GM12878 (cell line): Measurements from ENCODE around the gene NRG3. TPM values are rescaled to one million over a fixed set of nuclear protein-coding genes. Genes with fewer than 3 reads are reported as not detected.

Experiments used
- ATAC-seq: fragments of 200-7000 bp; cut with Tn5 transposase; 3 replicates; pipeline ENCODE4 v1.9.1; 2020; ENCODE audit warnings: mild to moderate bottlenecking, moderate library complexity
- BruUV-seq: library from RNA; stranded (reverse); fragments of 400-500 nt; replicated peaks from 2 replicates; lab custom pipeline; 2021; lab: Mats Ljungman, UMichigan
- CTCF ChIA-PET: fragments of 300-600 bp; sonication (Branson Sonifier 250); formaldehyde crosslinking; extraction: SDS; loops from one replicate; lab custom pipeline; 2021; ENCODE audit warnings: inconsistent platforms; lab: Yijun Ruan, JAX
- POLR2A ChIA-PET: fragments of 350-600 bp; formaldehyde crosslinking; extraction: SDS; loops from one replicate; lab custom pipeline; 2021; ENCODE audit warnings: inconsistent platforms; lab: Charles Lee
- RAD21 ChIA-PET: fragments of 300-600 bp; sonication (Branson Sonifier 250); formaldehyde crosslinking; loops from one replicate; lab custom pipeline; 2023; ENCODE audit warnings: antibody characterized with exemption; ENCODE audit not compliant: unreplicated experiment; lab: Charles Lee
- SMC1A ChIA-PET: fragments of 300-600 bp; sonication (Branson Sonifier 250); formaldehyde crosslinking; loops from one replicate; lab custom pipeline; 2023; ENCODE audit not compliant: unreplicated experiment, uncharacterized antibody; lab: Charles Lee
- DNase-seq: peaks from one replicate; pipeline ENCODE4 v3.0.0-alpha.2; 2011; ENCODE audit warnings: low read depth, low spot score
- FAIRE-seq: peaks from 3 replicates; lab custom pipeline; 2011; peaks lifted over from hg19 to GRCh38; lab: Jason Lieb, UNC
- H2AFZ ChIP-seq: 2 replicates; pipeline ENCODE4 v1.6.0; 2011; ENCODE audit warnings: low read depth, low read length, control low read depth; ENCODE audit not compliant: control insufficient read depth
- H3K27ac ChIP-seq: 2 replicates; pipeline ENCODE4 v1.5.1; 2011; ENCODE audit warnings: control low read depth; ENCODE audit not compliant: control insufficient read depth, insufficient read depth
- H3K27me3 ChIP-seq, 2 experiments: replicated peaks in 1 of 2; 2 replicates each; pipeline versions ENCODE4 v1.6.0 to v1.6.1; 2011; ENCODE audit warnings: low read length in 1 of 2; ENCODE audit not compliant: control insufficient read depth in 2 of 2, insufficient read depth in 2 of 2
- H3K36me3 ChIP-seq, 2 experiments: 2 replicates each; pipeline ENCODE4 v1.5.1; 2011; ENCODE audit warnings: low read length in 1 of 2; ENCODE audit not compliant: control insufficient read depth in 2 of 2, insufficient read depth in 2 of 2
- H3K4me1 ChIP-seq: 2 replicates; pipeline ENCODE4 v1.6.1; 2011; ENCODE audit warnings: mild to moderate bottlenecking, low read length, moderate library complexity, mixed read lengths; ENCODE audit not compliant: control insufficient read depth, insufficient read depth
- H3K4me2 ChIP-seq: 2 replicates; pipeline ENCODE4 v1.6.0; 2011; ENCODE audit warnings: control low read depth; ENCODE audit not compliant: control insufficient read depth, insufficient read depth
- H3K4me3 ChIP-seq: fragments of 200-600 bp; sonication (generic); 2 replicates; pipeline ENCODE4 v1.5.1; 2016
- H3K79me2 ChIP-seq: 2 replicates; pipeline ENCODE4 v1.6.0; 2011; ENCODE audit warnings: low read length; ENCODE audit not compliant: control insufficient read depth, insufficient read depth
- H3K9ac ChIP-seq: 2 replicates; pipeline ENCODE4 v1.8.0; 2011; ENCODE audit warnings: low read length, control low read depth, mixed read lengths; ENCODE audit not compliant: control insufficient read depth, insufficient read depth
- H3K9me3 ChIP-seq: replicated peaks from 3 replicates; pipeline ENCODE4 v1.5.1; 2011; ENCODE audit warnings: mild to moderate bottlenecking, low read length; ENCODE audit not compliant: control insufficient read depth, insufficient read depth
- H4K20me1 ChIP-seq: 2 replicates; pipeline ENCODE4 v1.6.0; 2011; ENCODE audit not compliant: control insufficient read depth, insufficient read depth
- EED ChIP-seq: sonication (generic); IDR thresholded peaks from 2 replicates; pipeline ENCODE4 v1.6.1; 2016; ENCODE audit warnings: antibody characterized with exemption, low read depth
- GATAD2B ChIP-seq: fragments of 450-650 bp; conservative IDR thresholded peaks from 2 replicates; pipeline ENCODE4 v1.6.1; 2017; ENCODE audit warnings: low read depth, mild to moderate bottlenecking, moderate library complexity
- KDM1A ChIP-seq: fragments of 200-600 bp; sonication (generic); IDR thresholded peaks from 2 replicates; pipeline ENCODE4 v1.6.1; 2016; ENCODE audit warnings: borderline replicate concordance
- NR2F1 ChIP-seq: fragments of 450-650 bp; conservative IDR thresholded peaks from 2 replicates; pipeline ENCODE4 v1.6.1; 2017; ENCODE audit warnings: mild to moderate bottlenecking
- POLR2AphosphoS2 ChIP-seq: IDR thresholded peaks from 2 replicates; pipeline ENCODE4 v1.6.1; 2011; ENCODE audit warnings: low read depth, mild to moderate bottlenecking, low read length, improper control_type of control experiment, moderate library complexity
- ZNF207 ChIP-seq: fragments of 450-650 bp; IDR thresholded peaks from 2 replicates; pipeline ENCODE4 v1.6.1; 2014; ENCODE audit warnings: antibody characterized with exemption, mild to moderate bottlenecking, borderline replicate concordance
- WGBS: methylation state at CpG from one replicate; pipeline ENCODE4 v1.1.6; 2016; ENCODE audit warnings: low lambda C conversion rate; ENCODE audit not compliant: insufficient replicate concordance, insufficient coverage; ENCODE audit errors: missing lambda C conversion rate; 5-methylcytosine and 5-hydroxymethylcytosine counted together
- in situ Hi-C: fragments of 300-500 bp; cut with MboI; formaldehyde crosslinking; loops from 9 replicates; pipeline ENCODE4 v1.14.3; 2018; ENCODE audit warnings: mixed read lengths
- intact Hi-C: fragments of 100-400 bp; cut with micrococcal nuclease; formaldehyde crosslinking; loops from one replicate; pipeline ENCODE4 v1.14.2; 2022; ENCODE audit not compliant: unreplicated experiment
- polyA plus RNA-seq, 11 experiments: library from polyadenylated mRNA; depleted of rRNA in 4 of 11; unstranded in 6 of 11; stranded (reverse) in 5 of 11; fragments of >200 nt; fragmentation: Nextera tagmentation in 4 of 11; fragmentation: Illumina TruSeq in 1 of 11; extraction: Ambion mirVana in 4 of 11; extraction: Trizol in 1 of 11; gene quantifications; 1 replicate in 1 of 11; 2 replicates in 10 of 11; pipeline versions ENCODE4 v1.2.1 to v1.2.3, GENCODE V29; 2011 to 2016; ENCODE audit warnings: inconsistent platforms in 2 of 11, missing spikeins in 2 of 11, low read depth in 1 of 11
- total RNA-seq, 4 experiments: library from RNA; depleted of rRNA in 3 of 4; stranded (reverse); fragments of >200 nt in 3 of 4; fragmentation: Illumina TruSeq in 1 of 4; extraction: Trizol in 1 of 4; gene quantifications; 2 replicates each; pipeline versions ENCODE4 v1.2.1 to v1.2.3, GENCODE V29; 2013 to 2021
- TF ChIP-seq, protein P1 (sequence below): fragments of 450-650 bp; IDR thresholded peaks from 2 replicates; pipeline ENCODE4 v1.6.1; 2017; ENCODE audit warnings: antibody characterized with exemption, mild to moderate bottlenecking, moderate library complexity

Gene NRG3
- total and polyA plus RNA-seq, 10 of the 15 experiments (the other 5 are each of a cell fraction or from before 2014, with no cell fraction given): 0.03 to 0.41 (median 0.17) TPM; not detected in 3

DNA sequence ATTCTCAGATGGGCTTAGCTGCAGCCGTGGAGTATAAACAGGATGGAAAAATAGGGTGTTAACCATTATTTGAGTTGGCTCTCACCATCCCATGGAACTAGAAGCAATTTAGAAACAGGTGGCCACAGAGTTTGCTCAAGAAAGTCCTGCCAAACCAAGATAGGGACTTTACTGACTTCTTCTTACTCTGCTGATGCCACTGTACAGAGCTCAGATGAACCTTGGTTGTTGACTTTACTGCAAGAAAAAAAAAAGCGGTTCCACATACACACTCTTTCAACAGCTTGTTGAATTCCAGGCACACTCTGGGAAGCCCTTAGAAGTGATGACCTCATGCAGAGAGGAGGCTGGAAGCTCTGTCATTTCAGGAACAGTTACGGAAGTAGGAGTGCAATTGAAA lies 753.4 kb downstream of the NRG3 start:
- no peak overlapping the region for H3K4me3 ChIP-seq
- no peak overlapping the region for H3K9ac ChIP-seq
- SMC1A ChIA-PET: interaction anchor here (0.6 kb wide), 1 partner anchor 353 kb away, joined by 3 read pairs; no protein-coding TSS in a partner anchor
- no peaks in the 10 kb centered on the region for H3K9me3 ChIP-seq
- no peaks in the 10 kb centered on the region for H3K36me3 ChIP-seq
- no peak for TF ChIP-seq GATAD2B
- no peak for TF ChIP-seq POLR2AphosphoS2
- TF ChIP-seq KDM1A: no peak
- TF ChIP-seq, all 136 proteins: peak for 0
- BruUV-seq: no TSS peak
- no peak for FAIRE-seq
- no peak overlapping the region for H2AFZ ChIP-seq
- H3K27me3 ChIP-seq: no peaks in the 10 kb centered on the region
- in situ Hi-C loops (no loop called here), intact Hi-C loops (no loop called here)
- no peaks in the 10 kb centered on the region for H3K4me1 ChIP-seq
- no peak for DNase-seq
- POLR2A ChIA-PET: no interaction called here
- H3K27ac ChIP-seq: no peak overlapping the region
- H4K20me1 ChIP-seq: no peaks in the 10 kb centered on the region
- no peak overlapping the region for H3K4me2 ChIP-seq
- ATAC-seq: no peak
- CTCF ChIA-PET: interaction anchor here (0.5 kb wide), 1 partner anchor 1553 kb away, joined by 3 read pairs; no protein-coding TSS in a partner anchor
- WGBS: 23% methylated on average over 3 of the region's 3 CpGs
- H3K79me2 ChIP-seq: no peaks in the 10 kb centered on the region
- RAD21 ChIA-PET: no interaction called here

DNA sequence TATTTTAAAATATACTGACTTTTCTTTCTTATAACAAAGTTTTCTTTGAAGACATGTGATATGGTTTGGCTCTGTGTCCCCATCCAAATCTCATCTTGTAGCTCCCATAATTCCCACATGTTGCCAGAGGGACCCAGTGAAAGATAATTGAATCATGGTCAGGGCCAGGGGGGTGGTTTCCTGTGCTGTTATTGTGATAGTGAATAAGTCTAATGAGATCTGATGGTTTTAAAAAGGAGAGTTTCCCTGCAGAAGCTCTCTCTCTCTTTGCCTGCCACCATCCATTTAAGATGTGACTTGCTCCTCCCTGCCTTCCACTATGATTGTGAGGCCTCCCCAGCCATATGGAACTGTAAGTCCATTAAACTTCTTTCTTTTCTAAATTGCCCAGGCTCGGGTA lies 768.1 kb downstream of the NRG3 start:
- ATAC-seq: no peak
- no TSS peak for BruUV-seq
- WGBS: 0% methylated on average over 1 of the region's 1 CpG

More for the DNA sequence above, 768.1 kb downstream of the NRG3 start:
- SMC1A ChIA-PET: no interaction called here
- no peaks in the 10 kb centered on the region for H3K36me3 ChIP-seq
- H3K9me3 ChIP-seq: no peaks in the 10 kb centered on the region
- H3K4me2 ChIP-seq: no peak overlapping the region
- CTCF ChIA-PET: no interaction called here
- DNase-seq (no peak), FAIRE-seq (no peak)
- POLR2A ChIA-PET: no interaction called here
- H3K4me3 ChIP-seq: no peak overlapping the region
- in situ Hi-C loops: no loop called here
- no peak overlapping the region for H3K9ac ChIP-seq
- RAD21 ChIA-PET: no interaction called here
- H4K20me1 ChIP-seq: no peaks in the 10 kb centered on the region
- H3K27me3 ChIP-seq: no peaks in the 10 kb centered on the region
- no peaks in the 10 kb centered on the region for H3K79me2 ChIP-seq
- no peak for TF ChIP-seq ZNF207
- TF ChIP-seq, protein P1, sequence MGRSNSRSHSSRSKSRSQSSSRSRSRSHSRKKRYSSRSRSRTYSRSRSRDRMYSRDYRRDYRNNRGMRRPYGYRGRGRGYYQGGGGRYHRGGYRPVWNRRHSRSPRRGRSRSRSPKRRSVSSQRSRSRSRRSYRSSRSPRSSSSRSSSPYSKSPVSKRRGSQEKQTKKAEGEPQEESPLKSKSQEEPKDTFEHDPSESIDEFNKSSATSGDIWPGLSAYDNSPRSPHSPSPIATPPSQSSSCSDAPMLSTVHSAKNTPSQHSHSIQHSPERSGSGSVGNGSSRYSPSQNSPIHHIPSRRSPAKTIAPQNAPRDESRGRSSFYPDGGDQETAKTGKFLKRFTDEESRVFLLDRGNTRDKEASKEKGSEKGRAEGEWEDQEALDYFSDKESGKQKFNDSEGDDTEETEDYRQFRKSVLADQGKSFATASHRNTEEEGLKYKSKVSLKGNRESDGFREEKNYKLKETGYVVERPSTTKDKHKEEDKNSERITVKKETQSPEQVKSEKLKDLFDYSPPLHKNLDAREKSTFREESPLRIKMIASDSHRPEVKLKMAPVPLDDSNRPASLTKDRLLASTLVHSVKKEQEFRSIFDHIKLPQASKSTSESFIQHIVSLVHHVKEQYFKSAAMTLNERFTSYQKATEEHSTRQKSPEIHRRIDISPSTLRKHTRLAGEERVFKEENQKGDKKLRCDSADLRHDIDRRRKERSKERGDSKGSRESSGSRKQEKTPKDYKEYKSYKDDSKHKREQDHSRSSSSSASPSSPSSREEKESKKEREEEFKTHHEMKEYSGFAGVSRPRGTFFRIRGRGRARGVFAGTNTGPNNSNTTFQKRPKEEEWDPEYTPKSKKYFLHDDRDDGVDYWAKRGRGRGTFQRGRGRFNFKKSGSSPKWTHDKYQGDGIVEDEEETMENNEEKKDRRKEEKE: no peak
- TF ChIP-seq EED: no peak
- no peak for TF ChIP-seq NR2F1
- no peak overlapping the region for H3K27ac ChIP-seq
- no peak overlapping the region for H2AFZ ChIP-seq
- intact Hi-C loops: no loop called here
- H3K4me1 ChIP-seq: no peaks in the 10 kb centered on the region
